Measurements from ENCODE around the gene SFSWAP. TPM values are rescaled to one million over a fixed set of nuclear protein-coding genes. Genes with fewer than 3 reads are reported as not detected.
A peak's percentile ranks its signal among the peaks of the same experiment; 100 is the strongest.

Gene SFSWAP
- polyA plus RNA-seq, 1 donor from 2014 or later = 56.6 TPM

- Histone ChIP-seq H3K27me3 (ENCODE audit: insufficient read depth, low read depth, low read length) (no peaks in the 10 kb centered on the region), H4K20me1 (ENCODE audit: insufficient read depth) (no peaks in the 10 kb centered on the region), H3F3A (ENCODE audit: insufficient read depth, low read length, poor library complexity, severe bottlenecking) (no peaks in the 10 kb centered on the region), H3K4me2 (ENCODE audit: low read length) (peak overlapping the region; percentile 86), H3K36me3 (ENCODE audit: insufficient read depth, low read length) (no peaks in the 10 kb centered on the region), H3K4me3 (ENCODE audit: low read length) (peak overlapping the region; percentile 82), H2AFZ (ENCODE audit: low read depth, low read length) (no peak overlapping the region), H3K79me2 (replicated peaks; ENCODE audit: insufficient read depth, low read length) (peaks cover 9% of the 10 kb centered on the region), H3K9ac (ENCODE audit: low read length) (peak overlapping the region; percentile 75), H3K9me3 (ENCODE audit: low read length) (no peaks in the 10 kb centered on the region), H3K9me2 (ENCODE audit: insufficient read depth, low read length) (no peaks in the 10 kb centered on the region), H3K27ac (ENCODE audit: low read length) (no peak overlapping the region)
- no peak for TF ChIP-seq TAF1 (IDR thresholded peaks at IDR 0.05; ENCODE audit: low read depth)
- no peak for TF ChIP-seq SMC3 (conservative IDR thresholded peaks at IDR 0.05; ENCODE audit: poor library complexity)
- TF ChIP-seq MXI1 (conservative IDR thresholded peaks at IDR 0.05; ENCODE audit: poor library complexity, severe bottlenecking) = no peak
- no peak for TF ChIP-seq EP300 (conservative IDR thresholded peaks at IDR 0.05; ENCODE audit: poor library complexity, severe bottlenecking)
- TF ChIP-seq EZH2 (IDR thresholded peaks at IDR 0.05; ENCODE audit: borderline replicate concordance, insufficient read depth, low read length, poor library complexity, severe bottlenecking) = no peak
- no peak for TF ChIP-seq CTCF (IDR thresholded peaks at IDR 0.05; ENCODE audit: poor library complexity, severe bottlenecking)
- TF ChIP-seq, protein P1, sequence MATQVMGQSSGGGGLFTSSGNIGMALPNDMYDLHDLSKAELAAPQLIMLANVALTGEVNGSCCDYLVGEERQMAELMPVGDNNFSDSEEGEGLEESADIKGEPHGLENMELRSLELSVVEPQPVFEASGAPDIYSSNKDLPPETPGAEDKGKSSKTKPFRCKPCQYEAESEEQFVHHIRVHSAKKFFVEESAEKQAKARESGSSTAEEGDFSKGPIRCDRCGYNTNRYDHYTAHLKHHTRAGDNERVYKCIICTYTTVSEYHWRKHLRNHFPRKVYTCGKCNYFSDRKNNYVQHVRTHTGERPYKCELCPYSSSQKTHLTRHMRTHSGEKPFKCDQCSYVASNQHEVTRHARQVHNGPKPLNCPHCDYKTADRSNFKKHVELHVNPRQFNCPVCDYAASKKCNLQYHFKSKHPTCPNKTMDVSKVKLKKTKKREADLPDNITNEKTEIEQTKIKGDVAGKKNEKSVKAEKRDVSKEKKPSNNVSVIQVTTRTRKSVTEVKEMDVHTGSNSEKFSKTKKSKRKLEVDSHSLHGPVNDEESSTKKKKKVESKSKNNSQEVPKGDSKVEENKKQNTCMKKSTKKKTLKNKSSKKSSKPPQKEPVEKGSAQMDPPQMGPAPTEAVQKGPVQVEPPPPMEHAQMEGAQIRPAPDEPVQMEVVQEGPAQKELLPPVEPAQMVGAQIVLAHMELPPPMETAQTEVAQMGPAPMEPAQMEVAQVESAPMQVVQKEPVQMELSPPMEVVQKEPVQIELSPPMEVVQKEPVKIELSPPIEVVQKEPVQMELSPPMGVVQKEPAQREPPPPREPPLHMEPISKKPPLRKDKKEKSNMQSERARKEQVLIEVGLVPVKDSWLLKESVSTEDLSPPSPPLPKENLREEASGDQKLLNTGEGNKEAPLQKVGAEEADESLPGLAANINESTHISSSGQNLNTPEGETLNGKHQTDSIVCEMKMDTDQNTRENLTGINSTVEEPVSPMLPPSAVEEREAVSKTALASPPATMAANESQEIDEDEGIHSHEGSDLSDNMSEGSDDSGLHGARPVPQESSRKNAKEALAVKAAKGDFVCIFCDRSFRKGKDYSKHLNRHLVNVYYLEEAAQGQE (IDR thresholded peaks at IDR 0.05; ENCODE audit: borderline replicate concordance) = no peak
- TF ChIP-seq RAD21 (conservative IDR thresholded peaks at IDR 0.05) = no peak
These were observed 118.5 kb downstream of the SFSWAP start for GRCh38 chr12:131829356-131829747.

DNA sequence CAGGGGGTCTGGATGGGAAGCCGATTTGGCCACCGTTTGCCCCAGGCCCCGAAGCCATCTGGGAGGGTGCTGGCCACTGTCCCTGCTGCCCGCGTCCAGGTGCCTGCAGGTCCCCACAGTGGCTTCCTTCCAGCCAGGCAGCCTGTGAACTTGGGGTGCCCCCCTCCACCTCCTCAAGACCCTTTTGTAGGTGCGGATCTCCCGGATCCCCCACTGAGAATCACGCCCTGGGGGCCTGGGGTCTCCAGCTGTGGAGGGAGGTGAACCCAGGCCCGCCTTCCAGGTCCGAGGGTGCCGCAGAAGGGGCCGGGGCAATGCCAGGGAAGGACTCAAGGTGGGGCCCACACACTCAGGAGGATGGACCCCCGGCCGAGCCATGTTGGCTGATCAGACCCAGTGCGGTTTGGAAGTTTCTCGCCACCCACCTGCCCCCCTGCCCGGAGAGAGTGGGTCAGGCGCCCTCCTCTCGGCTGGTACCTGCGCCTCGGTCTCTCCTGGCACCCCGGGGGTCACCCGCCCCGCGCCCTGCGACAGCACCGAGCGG lies 119.0 kb downstream of the SFSWAP start:
- Histone ChIP-seq H3K4me3 (ENCODE audit: low read length) (peak overlapping the region; percentile 82), H4K20me1 (ENCODE audit: insufficient read depth) (no peaks in the 10 kb centered on the region), H3K9me2 (ENCODE audit: insufficient read depth, low read length) (no peaks in the 10 kb centered on the region), H3K27me3 (ENCODE audit: insufficient read depth, low read depth, low read length) (no peaks in the 10 kb centered on the region), H3K27ac (ENCODE audit: low read length) (peak overlapping the region; percentile 61), H3K79me2 (replicated peaks; ENCODE audit: insufficient read depth, low read length) (peaks cover 11% of the 10 kb centered on the region), H3K36me3 (ENCODE audit: insufficient read depth, low read length) (no peaks in the 10 kb centered on the region), H3K9ac (ENCODE audit: low read length) (peak overlapping the region; percentile 75), H3K4me2 (ENCODE audit: low read length) (peak overlapping the region; percentile 86), H3F3A (ENCODE audit: insufficient read depth, low read length, poor library complexity, severe bottlenecking) (no peaks in the 10 kb centered on the region), H2AFZ (ENCODE audit: low read depth, low read length) (no peak overlapping the region), H3K9me3 (ENCODE audit: low read length) (no peaks in the 10 kb centered on the region)
- TF ChIP-seq TAF1 (IDR thresholded peaks at IDR 0.05; ENCODE audit: low read depth) (no peak), SMC3 (conservative IDR thresholded peaks at IDR 0.05; ENCODE audit: poor library complexity) (no peak), RAD21 (conservative IDR thresholded peaks at IDR 0.05) (no peak)

Measured in neural cell (in vitro differentiated cells).